H1 (cell line): ENCODE measurements around the gene ASXL3. TPM values are rescaled to one million over a fixed set of nuclear protein-coding genes. Genes with fewer than 3 reads are reported as not detected.

ENCODE experiments used
- CBX5 ChIP-seq: fragments of 300-800, 300-1000 bp; sonication (generic); IDR thresholded peaks from 2 replicates; pipeline ENCODE4 v1.7.1; 2016; ENCODE audit warnings: antibody characterized with exemption, low read length, low read depth
- EP300 ChIP-seq, 2 experiments: IDR thresholded peaks; 1 replicate in 1 of 2; 2 replicates in 1 of 2; pipeline ENCODE4 v1.6.1; 2011 to 2012; ENCODE audit warnings: low read depth in 2 of 2, low read length in 2 of 2, mild to moderate bottlenecking in 2 of 2, borderline replicate concordance in 1 of 2, inconsistent platforms in 1 of 2, moderate library complexity in 1 of 2
- EZH2 ChIP-seq: fragments of 200-600 bp; sonication (generic); IDR thresholded peaks from 2 replicates; pipeline ENCODE4 v1.7.1; 2012; ENCODE audit warnings: low read depth, mild to moderate bottlenecking, moderate library complexity, low read length, inconsistent platforms; ENCODE audit not compliant: severe bottlenecking
- SIN3A ChIP-seq, 2 experiments: IDR thresholded peaks in 1 of 2; conservative IDR thresholded peaks in 1 of 2; 2 replicates each; pipeline ENCODE4 v1.6.1; 2011 to 2012; ENCODE audit warnings: low read length in 2 of 2, improper control_type of control experiment in 1 of 2, low read depth in 1 of 2, mild to moderate bottlenecking in 1 of 2
- polyA plus RNA-seq, 7 experiments: library from polyadenylated mRNA; depleted of rRNA in 3 of 7; stranded (reverse) in 5 of 7; unstranded in 2 of 7; fragments of >200 nt in 5 of 7; fragments of 200-250 nt in 2 of 7; gene quantifications; 1 replicate in 5 of 7; 2 replicates in 1 of 7; 4 replicates in 1 of 7; pipeline versions ENCODE4 v1.2.1 to v1.2.3, GENCODE V29; 2011 to 2013; ENCODE audit warnings: missing spikeins in 2 of 7, mixed read lengths in 2 of 7
- total RNA-seq: library from RNA; stranded (reverse); fragmentation: NEBNext Ultra II Directional; extraction: Animal tissue kit (Norgen Biotek cat#: 25700); gene quantifications from 2 replicates; pipeline ENCODE4 v1.2.1, GENCODE V29; 2021

ASXL3 gene
- total and polyA plus RNA-seq, 2 of the 8 experiments (the other 6 are each of a cell fraction or from before 2014, with no cell fraction given): 0.08 to 1.3 TPM

DNA sequence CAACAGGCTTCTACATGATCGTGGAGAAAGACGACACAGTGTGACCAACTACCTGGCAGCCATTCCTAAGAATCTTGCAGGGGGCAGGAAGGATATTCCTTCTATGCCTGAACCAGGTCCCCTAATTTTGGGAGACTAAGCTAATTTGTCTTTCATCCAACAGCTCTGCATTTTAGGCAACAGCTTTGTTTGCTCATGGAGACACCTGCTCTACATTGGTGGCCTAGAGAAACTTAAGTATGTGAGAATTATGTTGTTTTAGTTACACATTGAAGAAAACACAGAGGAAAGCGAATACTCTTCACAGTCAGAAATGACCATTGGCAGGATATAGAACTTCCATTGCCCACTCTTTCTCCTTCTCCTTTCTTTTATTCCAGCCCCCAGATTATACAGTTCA, 75.2 kb downstream of the ASXL3 start (continued):
- TF ChIP-seq EZH2 (no peak), SIN3A (conservative IDR thresholded peaks at IDR 0.05 in 1 of 2, IDR thresholded peaks at IDR 0.05 in 1 of 2; ENCODE audit: low read depth in 1 of 2, low read length in 2 of 2) (no peak), EP300 (IDR thresholded peaks at IDR 0.05; ENCODE audit: borderline replicate concordance in 1 of 2, low read depth in 2 of 2, low read length in 2 of 2) (no peak), CBX5 (no peak)
- TF ChIP-seq, all 59 proteins: peak for 0
